MM.1S (cell line): ENCODE measurements around the gene LVRN.

Experiments used
- DNase-seq: peaks from one replicate; pipeline ENCODE4 v3.0.0-alpha.2; 2015
- H2AFZ ChIP-seq: fragments of 300-600 bp; sonication (generic); 2 replicates; pipeline ENCODE4 v1.6.0; 2016; ENCODE audit warnings: antibody characterized with exemption, low read length
- H3F3A ChIP-seq: fragments of 300-600 bp; sonication (generic); 2 replicates; pipeline ENCODE4 v1.6.1; 2016; ENCODE audit warnings: mild to moderate bottlenecking, antibody characterized with exemption, low read length, moderate library complexity, mixed read lengths; ENCODE audit not compliant: insufficient read depth
- H3K27ac ChIP-seq: fragments of 300-600 bp; sonication (generic); 2 replicates; pipeline ENCODE4 v1.5.1; 2016; ENCODE audit warnings: mild to moderate bottlenecking, low read length
- H3K27me3 ChIP-seq: fragments of 300-600 bp; sonication (generic); replicated peaks from 2 replicates; pipeline ENCODE4 v1.6.0; 2016; ENCODE audit warnings: low read length; ENCODE audit not compliant: insufficient read depth
- H3K36me3 ChIP-seq: fragments of 300-600 bp; sonication (generic); replicated peaks from 2 replicates; pipeline ENCODE4 v1.6.1; 2016; ENCODE audit warnings: mild to moderate bottlenecking, low read length, mixed read lengths; ENCODE audit not compliant: insufficient read depth
- H3K4me1 ChIP-seq: fragments of 300-600 bp; sonication (generic); 2 replicates; pipeline ENCODE4 v1.6.1; 2016; ENCODE audit warnings: low read length, mixed read lengths
- H3K4me2 ChIP-seq: fragments of 300-600 bp; sonication (generic); 2 replicates; pipeline ENCODE4 v1.6.0; 2016; ENCODE audit warnings: low read depth, low read length
- H3K4me3 ChIP-seq: fragments of 300-600 bp; sonication (generic); 2 replicates; pipeline ENCODE4 v1.5.1; 2016; ENCODE audit warnings: low read length, mixed read lengths
- H3K79me2 ChIP-seq: fragments of 300-600 bp; sonication (generic); 2 replicates; pipeline ENCODE4 v1.6.1; 2016; ENCODE audit warnings: mixed run types, low read length, mixed read lengths
- H3K9ac ChIP-seq: fragments of 300-600 bp; sonication (generic); 2 replicates; pipeline ENCODE4 v1.6.1; 2016; ENCODE audit warnings: low read length, mixed read lengths
- H3K9me2 ChIP-seq: fragments of 300-600 bp; sonication (generic); replicated peaks from 2 replicates; pipeline ENCODE4 v1.6.1; 2016; ENCODE audit warnings: mild to moderate bottlenecking, low read length, mixed read lengths; ENCODE audit not compliant: insufficient read depth
- H3K9me3 ChIP-seq: fragments of 300-600 bp; sonication (generic); replicated peaks from 2 replicates; pipeline ENCODE4 v1.6.1; 2016; ENCODE audit warnings: mild to moderate bottlenecking, low read length, mixed read lengths; ENCODE audit not compliant: insufficient read depth
- H4K20me1 ChIP-seq: fragments of 300-600 bp; sonication (generic); 2 replicates; pipeline ENCODE4 v1.6.1; 2016; ENCODE audit warnings: mild to moderate bottlenecking, low read length, moderate library complexity, mixed read lengths; ENCODE audit not compliant: insufficient read depth
- EZH2 ChIP-seq: fragments of 300-600 bp; sonication (generic); optimal IDR thresholded peaks from 2 replicates; pipeline ENCODE3; 2017; ENCODE audit warnings: low read depth, mild to moderate bottlenecking, antibody characterized with exemption, low read length, mixed read lengths
- EZH2phosphoT487 ChIP-seq: fragments of 300-600 bp; sonication (generic); IDR thresholded peaks from 2 replicates; pipeline ENCODE4 v1.6.1; 2018; ENCODE audit warnings: antibody characterized with exemption, low read length
- TF ChIP-seq, protein P1 (sequence below): fragments of 300-600 bp; sonication (generic); IDR thresholded peaks from 2 replicates; pipeline ENCODE4 v1.5.1; 2016; ENCODE audit warnings: antibody characterized with exemption, low read length, mixed read lengths

LVRN gene

DNA sequence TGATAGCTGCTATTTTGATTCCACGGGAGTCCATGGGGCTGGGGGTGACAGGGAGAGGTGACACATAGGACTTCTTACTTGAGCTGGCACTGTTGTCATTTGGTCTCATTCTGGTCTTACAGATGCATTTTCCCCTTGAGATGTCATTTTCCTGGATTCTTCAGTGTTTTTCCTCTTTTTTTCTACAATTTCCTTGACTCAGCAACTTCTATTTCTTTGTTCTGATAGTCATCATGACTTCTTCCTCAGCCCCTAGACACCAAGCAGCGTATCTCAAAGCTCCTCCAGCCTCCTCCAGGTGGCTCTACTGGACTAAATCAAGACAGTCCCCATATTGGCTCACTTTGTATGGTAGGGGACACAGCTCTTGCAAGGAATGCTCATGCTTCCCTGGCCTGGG lies 16.5 kb downstream of the LVRN start:
- Histone ChIP-seq H4K20me1 (no peaks in the 10 kb centered on the region), H3K4me1 (peaks cover 17% of the 10 kb centered on the region), H2AFZ (no peak overlapping the region), H3F3A (peaks cover 7% of the 10 kb centered on the region), H3K27ac (no peak overlapping the region), H3K9me3 (no peaks in the 10 kb centered on the region), H3K36me3 (no peaks in the 10 kb centered on the region), H3K9ac (no peak overlapping the region), H3K9me2 (no peaks in the 10 kb centered on the region), H3K4me2 (no peak overlapping the region), H3K79me2 (no peaks in the 10 kb centered on the region), H3K27me3 (no peaks in the 10 kb centered on the region), H3K4me3 (no peak overlapping the region)
- TF ChIP-seq, protein P1, sequence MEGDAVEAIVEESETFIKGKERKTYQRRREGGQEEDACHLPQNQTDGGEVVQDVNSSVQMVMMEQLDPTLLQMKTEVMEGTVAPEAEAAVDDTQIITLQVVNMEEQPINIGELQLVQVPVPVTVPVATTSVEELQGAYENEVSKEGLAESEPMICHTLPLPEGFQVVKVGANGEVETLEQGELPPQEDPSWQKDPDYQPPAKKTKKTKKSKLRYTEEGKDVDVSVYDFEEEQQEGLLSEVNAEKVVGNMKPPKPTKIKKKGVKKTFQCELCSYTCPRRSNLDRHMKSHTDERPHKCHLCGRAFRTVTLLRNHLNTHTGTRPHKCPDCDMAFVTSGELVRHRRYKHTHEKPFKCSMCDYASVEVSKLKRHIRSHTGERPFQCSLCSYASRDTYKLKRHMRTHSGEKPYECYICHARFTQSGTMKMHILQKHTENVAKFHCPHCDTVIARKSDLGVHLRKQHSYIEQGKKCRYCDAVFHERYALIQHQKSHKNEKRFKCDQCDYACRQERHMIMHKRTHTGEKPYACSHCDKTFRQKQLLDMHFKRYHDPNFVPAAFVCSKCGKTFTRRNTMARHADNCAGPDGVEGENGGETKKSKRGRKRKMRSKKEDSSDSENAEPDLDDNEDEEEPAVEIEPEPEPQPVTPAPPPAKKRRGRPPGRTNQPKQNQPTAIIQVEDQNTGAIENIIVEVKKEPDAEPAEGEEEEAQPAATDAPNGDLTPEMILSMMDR, result no peak
- no peak for TF ChIP-seq EZH2phosphoT487
- no peak for TF ChIP-seq EZH2
- no peak for DNase-seq

DNA sequence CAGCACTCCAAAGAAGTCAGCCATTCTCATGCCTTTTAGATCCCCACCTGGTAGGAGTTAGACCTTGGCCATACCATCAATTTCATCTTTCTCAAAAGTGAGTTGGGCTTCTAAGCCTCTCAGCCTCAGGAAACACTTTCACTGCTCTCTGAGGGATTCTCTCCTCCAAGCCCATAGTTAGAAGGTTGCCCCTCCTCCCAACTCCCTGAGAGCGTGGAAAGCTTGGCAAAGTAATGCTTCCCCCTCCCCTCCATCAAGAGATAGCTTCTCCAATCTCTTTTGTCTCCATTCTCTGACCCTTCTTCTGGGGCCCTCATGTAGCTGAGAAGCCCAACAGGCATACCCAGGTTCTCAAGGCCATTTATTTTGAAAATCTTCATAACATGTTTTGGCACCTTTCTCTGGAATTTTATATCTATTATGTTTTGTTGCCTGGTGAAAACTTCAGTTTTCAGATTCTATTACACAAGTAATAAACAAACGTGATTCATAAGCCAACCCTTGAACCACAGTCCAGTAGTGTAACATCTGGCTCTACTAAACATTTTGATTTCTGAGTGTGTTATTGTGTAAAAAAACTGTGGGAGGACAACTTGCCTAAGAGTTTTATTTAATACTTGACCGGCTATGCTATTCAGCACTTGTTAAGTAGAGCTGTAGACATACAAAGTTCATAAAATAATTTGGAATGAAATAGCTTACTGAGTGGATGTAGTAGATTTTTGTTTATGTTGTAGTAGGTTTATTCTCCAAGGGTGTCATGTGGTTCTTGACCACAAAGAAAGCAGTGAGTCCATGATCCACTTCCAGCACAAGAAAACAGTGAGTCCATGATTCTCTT lies 17.1 kb downstream of the LVRN start:
- H3F3A ChIP-seq, result peaks cover 7% of the 10 kb centered on the region
- H3K79me2 ChIP-seq, result no peaks in the 10 kb centered on the region
- no peak for DNase-seq

DNA sequence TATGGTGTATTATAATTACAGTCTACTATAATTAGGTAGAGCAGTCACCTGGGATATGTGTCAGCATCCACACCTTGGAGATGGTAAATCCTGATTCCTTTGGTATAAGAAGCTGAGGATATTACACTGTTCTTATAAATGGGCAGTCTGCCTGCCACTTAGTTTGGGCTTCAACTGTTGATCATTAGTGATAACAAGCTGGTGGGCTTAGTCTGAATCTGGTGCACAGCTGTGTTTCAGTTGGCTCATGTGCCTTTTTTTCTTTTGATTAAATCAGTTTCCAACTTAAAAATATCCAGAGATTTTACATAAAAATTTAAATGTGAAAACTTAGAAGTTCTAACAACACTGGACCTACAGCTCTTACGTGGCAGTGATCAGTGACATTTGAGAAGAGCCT lies 21.2 kb downstream of the LVRN start:
- Histone ChIP-seq H2AFZ (no peak overlapping the region), H3F3A (no peaks in the 10 kb centered on the region), H3K9me2 (no peaks in the 10 kb centered on the region), H3K9ac (no peak overlapping the region), H3K79me2 (no peaks in the 10 kb centered on the region), H3K4me1 (no peaks in the 10 kb centered on the region), H3K27ac (no peak overlapping the region), H3K4me3 (no peak overlapping the region), H3K27me3 (no peaks in the 10 kb centered on the region), H3K36me3 (no peaks in the 10 kb centered on the region), H4K20me1 (no peaks in the 10 kb centered on the region), H3K9me3 (no peaks in the 10 kb centered on the region), H3K4me2 (no peak overlapping the region)
- no peak for DNase-seq
- TF ChIP-seq, protein P1, result no peak
- no peak for TF ChIP-seq EZH2phosphoT487
- no peak for TF ChIP-seq EZH2

More for the DNA sequence above, 17.1 kb downstream of the LVRN start:
- Histone ChIP-seq H3K9ac (no peak overlapping the region), H3K27me3 (no peaks in the 10 kb centered on the region), H4K20me1 (no peaks in the 10 kb centered on the region), H3K4me1 (peaks cover 17% of the 10 kb centered on the region), H3K4me3 (no peak overlapping the region), H2AFZ (no peak overlapping the region), H3K4me2 (no peak overlapping the region), H3K27ac (no peak overlapping the region), H3K9me3 (no peaks in the 10 kb centered on the region), H3K9me2 (no peaks in the 10 kb centered on the region), H3K36me3 (no peaks in the 10 kb centered on the region)
- TF ChIP-seq, protein P1, result no peak
- no peak for TF ChIP-seq EZH2
